ENCODE measurements around the gene EXOSC5. TPM values are rescaled to one million over a fixed set of nuclear protein-coding genes. Genes with fewer than 3 reads are reported as not detected.
"Not testable (repeated sequence)": the region's sequence is repeated elsewhere in the genome, so short reads cannot be mapped to it uniquely, and the experiment has no call there.

EXOSC5 gene
- polyA plus RNA-seq, 4 donors: 8.3 to 20.2 (median 14.2) TPM

DNA sequence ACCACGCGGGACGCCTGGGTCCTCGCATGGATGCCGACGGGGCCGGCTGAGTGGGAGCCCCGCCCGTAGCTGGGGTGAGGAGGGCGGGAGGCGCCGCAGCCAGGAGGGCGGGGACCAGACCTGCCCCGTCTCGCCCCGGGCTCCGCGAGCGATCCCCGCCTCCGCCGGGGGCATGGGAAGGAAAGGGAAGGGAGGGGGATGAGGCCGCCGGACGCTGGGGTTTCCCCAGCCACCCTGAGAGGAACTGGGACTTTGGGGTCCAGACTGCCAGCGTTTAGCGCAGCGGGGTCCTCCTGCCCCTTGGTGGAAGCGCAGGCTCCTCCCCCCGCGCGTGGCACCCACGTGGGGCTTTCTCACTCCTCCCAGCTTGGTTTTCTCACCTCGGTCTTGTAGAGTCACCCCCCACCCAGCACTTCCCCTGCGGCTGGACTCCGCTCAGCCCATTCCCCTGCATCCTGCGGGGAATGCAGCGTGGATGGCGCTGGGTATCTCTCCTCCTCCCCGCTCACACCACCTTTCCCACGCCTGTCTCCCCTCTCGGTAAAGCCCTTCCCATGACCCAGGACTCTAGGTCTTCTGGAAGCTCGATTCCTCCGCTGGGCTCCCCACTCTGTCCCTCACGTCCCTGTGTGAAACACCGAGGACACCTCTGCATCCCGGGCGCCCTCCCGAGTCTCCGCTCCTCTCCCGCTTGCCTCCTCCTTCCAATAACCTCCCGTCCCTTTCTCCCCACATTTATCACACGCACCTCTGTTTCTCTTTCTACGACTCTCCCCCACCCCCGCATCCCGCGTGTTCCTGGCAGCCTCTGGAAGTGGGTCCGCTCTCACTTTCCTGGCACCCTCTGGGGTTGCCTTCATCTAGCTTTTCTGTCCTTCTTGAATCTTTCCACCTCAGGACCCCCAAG is 45.6 kb downstream of the EXOSC5 start:
- no peak for DNase-seq (ENCODE audit: low read depth in 4 of 4, low spot score in 3 of 4)

DNA sequence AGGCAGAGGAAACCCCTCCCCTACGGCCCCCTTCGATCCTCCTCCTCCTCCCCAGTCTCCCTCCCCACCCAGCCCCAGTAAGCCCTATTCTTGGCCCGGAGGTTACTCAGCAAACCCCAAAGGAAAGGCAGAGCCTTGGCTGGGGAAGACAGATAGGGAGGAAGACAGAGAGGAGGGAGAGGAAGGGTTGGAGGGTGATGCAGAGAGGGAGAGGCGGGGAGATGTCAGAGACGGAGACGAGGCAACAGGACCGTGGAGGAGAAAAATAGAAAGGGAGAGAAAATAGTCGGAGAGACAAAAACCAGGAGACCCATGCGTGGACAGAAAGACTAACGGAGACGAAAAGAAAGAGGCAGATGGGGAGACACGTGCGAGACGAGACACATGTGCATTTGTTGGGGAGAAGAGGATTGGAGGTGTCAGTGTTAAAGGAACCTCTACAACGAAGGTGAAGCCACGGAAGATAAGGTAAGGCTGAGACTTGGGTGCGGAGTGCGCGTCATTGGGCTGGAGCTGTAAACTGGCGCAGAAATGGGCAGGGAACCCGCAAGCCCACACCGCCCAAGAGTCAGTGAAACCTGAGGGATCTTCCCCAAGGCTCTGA is 46.3 kb downstream of the EXOSC5 start:
- DNase-seq (ENCODE audit: low read depth in 4 of 4, low spot score in 3 of 4): no peak

- DNase-seq (ENCODE audit: low read depth in 4 of 4, low spot score in 3 of 4): not testable (repeated sequence)
Measured at GRCh38 chr19:41346916-41347315, 50.2 kb downstream of the EXOSC5 start.

DNA sequence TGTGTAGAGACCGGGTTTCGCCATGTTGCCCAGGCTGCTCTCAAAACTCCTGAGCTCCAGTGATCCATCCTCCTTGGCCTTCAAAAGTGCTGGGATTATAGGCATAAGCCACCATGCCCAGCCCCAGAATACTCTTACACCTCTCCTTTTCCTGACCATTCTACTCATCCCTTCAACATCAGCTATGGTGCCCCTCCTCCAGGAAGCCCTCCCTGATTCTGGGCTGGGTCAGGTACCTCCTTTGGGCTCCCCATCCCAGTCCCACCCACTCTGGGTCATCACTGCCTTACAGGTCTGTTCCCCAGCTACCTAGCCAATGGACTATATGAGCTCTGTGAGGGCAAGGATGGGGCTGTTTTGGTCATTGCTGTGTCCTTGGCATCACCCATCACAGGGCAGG is 53.0 kb downstream of the EXOSC5 start:
- no peak for DNase-seq (ENCODE audit: low read depth in 4 of 4, low spot score in 3 of 4)

DNA sequence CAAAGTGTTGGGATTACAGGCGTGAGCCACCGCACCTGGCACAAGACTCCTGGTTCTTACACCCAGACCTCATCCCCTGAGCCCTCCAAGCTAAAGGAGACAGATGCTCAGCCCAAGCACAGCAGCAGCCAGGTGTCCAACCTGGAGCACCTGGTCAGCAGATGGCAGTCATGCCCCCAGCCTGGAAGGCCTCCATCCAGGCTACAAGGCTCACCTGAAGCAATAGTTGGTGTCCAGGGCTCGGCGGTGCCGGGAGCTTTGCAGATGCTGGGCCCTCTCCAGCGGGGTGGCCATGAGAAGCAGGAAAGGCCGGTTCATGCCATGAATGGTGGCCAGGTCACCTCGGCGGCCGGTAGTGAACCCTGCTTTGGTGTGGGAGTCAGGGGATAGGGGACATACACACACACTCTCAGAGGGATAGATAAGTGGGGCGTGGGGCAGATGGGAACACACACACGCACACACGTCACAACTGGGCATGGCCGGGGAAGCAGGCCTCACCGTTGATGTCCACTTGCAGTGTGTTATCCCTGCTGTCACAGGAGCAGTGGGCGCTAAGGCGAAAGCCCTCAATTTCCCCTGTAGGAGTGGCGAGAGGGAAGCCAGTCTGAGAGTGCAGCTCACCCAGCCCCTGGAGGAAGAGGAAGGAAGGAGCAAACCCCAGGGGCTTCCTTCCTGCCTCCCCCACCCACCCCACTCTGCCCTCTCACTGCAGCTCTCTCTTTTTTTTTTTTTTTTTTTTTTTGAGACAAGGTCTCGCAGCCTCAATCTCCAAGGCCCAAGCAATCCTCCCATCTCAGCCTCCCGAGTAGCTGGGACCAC is 55.3 kb downstream of the EXOSC5 start:
- DNase-seq (ENCODE audit: low read depth in 4 of 4, low spot score in 3 of 4): no peak

DNA sequence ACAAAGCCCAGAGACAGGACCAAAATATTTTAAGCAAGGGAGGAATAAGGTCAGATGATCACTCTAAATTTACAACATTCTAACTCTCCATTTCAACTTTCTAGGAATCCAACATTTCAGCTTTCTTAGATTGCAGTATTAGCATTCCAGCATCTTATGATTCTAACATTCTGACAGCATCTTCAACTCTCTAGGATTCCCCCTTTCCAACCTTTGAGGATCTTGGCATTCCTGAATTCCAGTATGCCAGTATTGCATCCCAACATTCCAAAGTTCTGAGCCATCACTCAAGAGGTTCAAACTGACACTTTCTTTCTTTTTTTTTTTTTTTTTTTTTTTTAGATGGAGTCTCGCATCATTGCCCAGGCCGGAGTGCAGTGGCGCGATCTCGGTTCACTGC is 57.2 kb downstream of the EXOSC5 start:
- no peak for DNase-seq (ENCODE audit: low read depth in 4 of 4, low spot score in 3 of 4)

Other genes starting within 250 kb of the EXOSC5 start
- under 1 TPM; 0.25 to 0.76 (median 0.46) TPM for gene CYP2S1, start 204.1 kb downstream of the EXOSC5 start, polyA plus RNA-seq (ENCODE audit: insufficient read length in 4 of 4)
- 10 to 100 TPM; 30.0 to 55.5 (median 35.7) TPM for gene AXL, start 178.1 kb downstream of the EXOSC5 start, polyA plus RNA-seq (ENCODE audit: insufficient read length in 4 of 4)
- 100 to 1,000 TPM; 188 to 209 (median 204) TPM for gene HNRNPUL1, start 133.0 kb downstream of the EXOSC5 start, polyA plus RNA-seq (ENCODE audit: insufficient read length in 4 of 4)
- 10 to 100 TPM; 30.6 to 35.1 (median 33.3) TPM for gene CCDC97, start 87.2 kb downstream of the EXOSC5 start, polyA plus RNA-seq (ENCODE audit: insufficient read length in 4 of 4)
- 10 to 100 TPM; 24.8 to 38.0 (median 32.2) TPM for gene TGFB1, start 43.4 kb downstream of the EXOSC5 start, polyA plus RNA-seq (ENCODE audit: insufficient read length in 4 of 4)
- gene B9D2, start 33.2 kb downstream of the EXOSC5 start, polyA plus RNA-seq (ENCODE audit: insufficient read length in 4 of 4): 10 to 100 TPM in 1 of 4 donors, 1 to 10 TPM in 3; 4.7 to 11.0 (median 7.0) TPM
- gene TMEM91, start 20.8 kb downstream of the EXOSC5 start, polyA plus RNA-seq (ENCODE audit: insufficient read length in 4 of 4): 10 to 100 TPM in 3 of 4 donors, 1 to 10 TPM in 1; 6.5 to 27.9 (median 12.8) TPM
- gene BCKDHA, start 459 bp upstream of the EXOSC5 start, polyA plus RNA-seq (ENCODE audit: insufficient read length in 4 of 4): 10 to 100 TPM; 17.8 to 46.3 (median 30.7) TPM
- 1 to 10 TPM; 2.6 to 5.7 (median 3.5) TPM for gene B3GNT8, start 30.0 kb upstream of the EXOSC5 start, polyA plus RNA-seq (ENCODE audit: insufficient read length in 4 of 4)
- 10 to 100 TPM; 37.2 to 65.0 (median 54.2) TPM for gene DMAC2, start 42.6 kb upstream of the EXOSC5 start, polyA plus RNA-seq (ENCODE audit: insufficient read length in 4 of 4)
- gene ERICH4, start 45.8 kb upstream of the EXOSC5 start, polyA plus RNA-seq (ENCODE audit: insufficient read length in 4 of 4): 1 to 10 TPM in 3 of 4 donors, under 1 TPM in 1; 0.14 to 5.2 (median 3.4) TPM
- 1 to 10 TPM in 3 of 4 donors, under 1 TPM in 1; 0.87 to 2.5 (median 1.3) TPM for gene CEACAM21, start 178.8 kb upstream of the EXOSC5 start, polyA plus RNA-seq (ENCODE audit: insufficient read length in 4 of 4)
- gene CEACAM4, start 229.7 kb upstream of the EXOSC5 start, polyA plus RNA-seq (ENCODE audit: insufficient read length in 4 of 4): under 1 TPM in 2 of 4 donors, not detected in 2; 0.27 to 0.31 TPM

All from left renal pelvis (tissue), 4 donors.